HG03521 (cell line): ENCODE measurements around the gene KRT34.
"Not testable (repeated sequence)": the region's sequence is repeated elsewhere in the genome, so short reads cannot be mapped to it uniquely, and the experiment has no call there.

ENCODE experiments used
- ATAC-seq: cut with Tn5 transposase; IDR thresholded peaks from one replicate; pipeline ENCODE4 v1.9.1; 2021; ENCODE audit warnings: mild to moderate bottlenecking, moderate library complexity; ENCODE audit not compliant: unreplicated experiment

Gene KRT34

GRCh38 chr17:41404024-41404671, 22.0 kb upstream of the KRT34 start:
- no peak for ATAC-seq

- no peak for ATAC-seq
Measured at GRCh38 chr17:41403404-41404023, 21.4 kb upstream of the KRT34 start.

DNA sequence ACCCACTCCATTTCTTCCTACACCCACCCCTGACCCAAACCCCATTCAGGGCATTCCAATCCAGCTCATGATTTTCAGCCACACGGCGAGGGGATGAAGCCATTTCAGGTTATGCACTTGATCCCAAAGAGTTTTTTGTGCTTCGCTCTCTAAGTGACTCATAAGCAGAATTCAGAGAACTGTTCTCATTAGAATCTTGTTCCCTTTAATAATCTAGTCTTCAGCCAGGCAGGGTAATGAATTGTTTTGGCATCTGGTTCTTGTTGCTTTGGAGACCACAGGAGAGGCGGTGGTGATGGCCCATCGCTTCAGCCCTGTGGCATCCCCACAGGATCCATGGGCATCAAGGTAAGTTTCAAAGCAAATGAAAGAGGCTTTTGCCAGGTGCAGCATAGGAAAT, 20.1 kb upstream of the KRT34 start:
- ATAC-seq, result no peak

DNA sequence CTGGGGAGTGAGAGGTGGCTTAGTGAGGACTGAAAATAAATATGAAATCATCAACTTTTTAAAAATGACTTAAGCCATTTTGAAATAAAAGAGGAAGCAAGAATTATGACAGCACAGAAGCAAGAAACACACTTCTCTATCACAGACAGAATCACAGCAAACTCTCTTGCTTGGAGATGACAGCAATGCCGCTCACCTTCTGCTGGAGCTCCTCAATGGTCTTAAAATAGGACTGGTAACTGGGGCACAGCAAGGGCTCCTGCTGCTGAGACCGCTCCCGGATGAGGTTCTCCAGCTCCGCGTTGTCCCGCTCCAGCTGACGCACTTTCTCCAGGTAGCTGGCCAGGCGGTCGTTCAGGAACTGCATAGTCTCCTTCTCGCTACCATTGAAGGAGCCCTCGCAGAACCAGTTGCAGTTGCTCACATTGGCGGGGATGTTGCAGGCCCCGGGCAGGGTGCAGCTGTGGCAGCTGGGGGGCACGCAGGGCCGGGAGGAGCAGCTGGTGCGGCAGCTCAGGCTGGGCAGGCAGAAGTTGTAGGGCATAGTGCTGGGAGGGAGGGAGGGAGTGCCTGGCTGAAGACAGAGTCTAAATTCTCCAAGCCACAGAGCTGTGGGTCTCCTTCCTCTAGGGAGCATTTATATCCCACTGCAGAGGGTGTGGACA, 15.0 kb upstream of the KRT34 start, which contains the start of gene KRT31:
KRT31 (minus strand) TSS at position 613 of the 665 bp plus-strand sequence; CDS start at position 544, 69 bp downstream.
- no peak for ATAC-seq

DNA sequence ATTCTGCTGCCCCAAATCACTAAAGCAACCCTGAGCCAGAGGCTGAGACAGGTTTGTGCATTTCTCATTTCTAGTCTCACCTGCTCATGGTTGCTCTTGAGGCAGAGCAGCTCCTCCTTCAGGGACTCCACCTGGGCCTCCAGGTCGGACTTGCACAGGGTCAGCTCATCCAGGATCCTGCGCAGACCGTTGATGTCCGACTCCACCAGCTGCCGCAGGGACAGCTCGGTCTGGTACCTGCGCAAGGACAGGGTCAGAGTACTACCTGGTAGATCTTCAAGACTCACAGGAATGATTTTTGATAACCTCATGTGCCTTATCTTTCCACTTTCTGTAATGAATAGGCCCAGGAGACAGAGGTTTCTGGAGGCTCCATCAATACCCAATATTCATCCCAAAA, 14.2 kb upstream of the KRT34 start:
- no peak for ATAC-seq

GRCh38 chr17:41395611-41396010, 13.5 kb upstream of the KRT34 start:
- no peak for ATAC-seq

DNA sequence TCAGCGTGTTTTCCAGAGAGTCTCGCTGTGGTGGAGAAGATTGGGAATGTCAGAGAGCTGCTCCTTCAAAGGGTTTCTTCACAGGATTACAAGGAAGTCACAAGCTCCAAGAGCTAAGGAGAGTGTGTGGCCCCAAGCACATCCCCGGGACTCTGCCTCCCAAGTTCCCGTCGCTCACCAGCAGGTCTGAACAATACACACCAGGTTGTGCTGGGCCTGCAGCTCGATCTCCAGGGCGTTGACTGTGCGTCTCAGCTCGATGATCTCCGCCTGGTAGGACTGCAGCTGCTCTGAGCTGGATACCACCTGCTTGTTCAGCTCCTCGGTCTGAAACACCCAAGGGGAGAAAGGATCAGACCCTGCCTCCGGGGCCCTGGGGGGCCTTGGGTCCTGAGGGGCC, 12.9 kb upstream of the KRT34 start:
- not testable (repeated sequence) for ATAC-seq

DNA sequence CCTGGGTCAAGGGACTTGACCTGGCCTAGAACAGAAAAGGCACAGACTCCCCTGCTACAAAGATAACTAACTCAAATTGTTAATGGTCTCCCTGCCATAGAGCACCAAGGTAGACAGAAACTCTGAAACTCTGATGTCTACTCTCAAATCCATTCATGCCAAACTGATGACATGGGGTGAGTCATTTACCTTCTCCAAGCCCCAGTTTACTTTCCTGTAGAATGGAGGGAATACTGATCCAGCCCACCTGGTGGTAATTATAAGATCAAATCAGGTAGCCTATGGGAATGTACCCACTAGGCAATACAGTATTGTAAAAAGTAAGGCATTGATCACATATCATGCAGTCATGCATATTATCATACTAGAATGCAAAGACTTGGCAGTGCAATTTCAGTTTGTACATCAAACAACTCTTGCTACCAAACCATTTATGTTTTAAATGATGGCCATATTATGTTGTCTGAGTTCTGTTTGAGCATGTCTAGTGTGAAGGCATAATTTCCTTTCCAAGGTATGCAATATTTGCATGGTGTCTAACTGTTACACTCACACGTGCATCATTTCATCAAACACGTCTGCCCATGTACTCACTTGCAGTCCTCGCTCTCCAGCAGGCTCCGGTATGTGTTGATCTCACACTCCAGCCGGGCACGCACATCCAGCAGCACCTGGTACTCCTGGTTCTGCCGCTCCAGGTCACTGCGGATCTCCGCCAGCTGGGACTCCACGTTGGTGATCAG, 12.3 kb upstream of the KRT34 start:
- no peak for ATAC-seq

DNA sequence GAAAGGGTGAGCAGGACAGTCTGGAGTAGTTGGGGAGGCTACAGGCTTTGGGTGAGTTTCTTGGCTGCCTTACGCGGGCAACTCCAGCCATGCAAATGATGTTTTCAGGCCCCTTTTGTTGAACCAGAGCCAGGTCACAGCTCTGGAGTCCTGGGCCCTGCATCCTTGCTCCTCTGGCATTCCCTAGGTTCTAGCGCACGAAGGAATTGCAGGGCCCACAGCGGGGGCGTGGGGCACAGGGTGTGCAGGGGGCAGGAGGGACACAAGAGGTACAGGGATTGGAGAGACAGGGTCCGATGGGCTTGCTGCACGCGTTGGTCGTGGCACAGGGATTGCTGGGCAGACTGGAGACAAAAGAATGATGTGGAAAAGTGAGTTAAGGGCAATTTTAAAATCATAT, 11.7 kb upstream of the KRT34 start:
- no peak for ATAC-seq

DNA sequence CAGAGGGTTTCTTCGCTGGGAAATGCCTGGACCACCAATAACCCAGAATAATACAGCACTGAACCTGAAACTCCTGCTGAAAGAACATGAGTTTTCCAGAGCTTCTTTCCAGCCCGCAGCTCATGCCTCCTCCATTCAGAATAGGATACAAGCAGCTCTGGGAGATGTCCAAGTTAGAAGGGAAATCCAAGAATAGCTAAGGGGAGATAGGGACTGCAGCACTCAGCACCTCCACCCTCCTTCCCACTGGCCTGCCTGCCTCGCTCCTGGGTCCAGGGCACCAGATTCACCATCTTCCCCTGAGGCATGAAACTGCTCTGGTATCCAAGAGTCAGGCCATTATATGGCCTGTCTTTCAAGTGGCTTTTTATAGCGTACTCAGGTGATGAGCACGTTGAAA, 11.2 kb upstream of the KRT34 start:
- no peak for ATAC-seq

- ATAC-seq, result no peak
Measured at GRCh38 chr17:41392278-41392677, 10.2 kb upstream of the KRT34 start.

DNA sequence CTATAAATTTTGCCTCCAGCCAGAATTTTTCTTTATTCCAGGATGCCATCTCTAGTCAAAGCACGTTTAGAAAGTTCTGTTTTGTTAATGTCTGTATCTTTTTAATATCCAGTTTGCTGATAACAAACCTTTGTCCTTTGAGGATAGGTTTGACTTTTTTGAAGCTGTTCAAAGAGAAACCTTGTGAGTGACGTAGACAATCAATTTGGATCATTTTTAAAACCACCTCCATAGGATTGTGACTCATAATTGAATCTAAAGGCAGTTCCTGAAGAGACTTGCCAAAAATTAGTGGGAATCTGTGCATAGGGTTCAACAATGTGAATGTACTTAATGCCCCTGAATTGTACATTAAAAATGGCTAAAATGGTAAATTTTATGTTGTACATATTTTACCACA, 9.4 kb upstream of the KRT34 start:
- no peak for ATAC-seq

DNA sequence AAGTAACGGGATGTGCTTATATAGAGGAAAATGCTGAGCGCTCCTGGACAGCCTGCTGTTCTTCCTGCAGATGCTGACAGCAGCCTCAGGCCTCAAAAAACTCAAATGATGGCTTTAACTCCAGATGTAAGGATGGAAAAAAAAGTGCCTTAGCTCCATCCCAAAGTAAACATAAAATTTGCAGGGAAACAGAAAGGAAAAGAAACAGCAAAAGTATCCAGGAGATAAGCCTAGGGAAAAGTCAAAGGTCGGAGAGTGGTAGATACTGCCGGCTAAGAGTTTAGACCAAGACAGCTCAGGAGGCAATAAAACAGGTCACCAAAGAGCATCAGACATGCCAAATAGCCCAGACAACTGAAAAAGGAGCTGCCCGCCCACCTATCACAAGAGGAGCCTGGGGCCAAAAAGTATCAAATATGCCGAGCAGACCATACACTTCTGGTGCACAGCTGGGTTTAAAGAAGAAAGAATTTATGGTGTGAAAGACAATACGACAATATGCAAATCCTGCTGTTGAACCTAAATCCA, 8.4 kb upstream of the KRT34 start:
- ATAC-seq, result no peak

DNA sequence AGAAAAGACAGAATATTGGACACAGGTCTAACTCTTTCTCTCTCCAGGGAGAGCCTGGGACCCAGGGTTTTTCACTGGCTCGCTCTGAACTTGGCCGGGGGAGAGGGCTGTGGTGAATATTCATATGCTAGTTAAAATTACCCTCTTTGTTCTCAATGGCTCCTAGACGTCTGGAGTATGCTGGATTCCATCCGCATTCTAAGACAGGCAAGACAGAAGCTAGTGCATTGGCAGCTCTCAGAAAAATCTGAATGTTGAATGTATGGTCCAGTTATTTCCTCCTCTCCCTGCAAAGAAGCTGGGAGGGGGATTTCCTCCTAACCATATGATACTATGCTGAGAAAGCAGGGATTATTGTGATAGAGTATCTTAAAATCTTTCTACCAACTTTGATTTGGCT, 5.6 kb upstream of the KRT34 start:
- no peak for ATAC-seq

DNA sequence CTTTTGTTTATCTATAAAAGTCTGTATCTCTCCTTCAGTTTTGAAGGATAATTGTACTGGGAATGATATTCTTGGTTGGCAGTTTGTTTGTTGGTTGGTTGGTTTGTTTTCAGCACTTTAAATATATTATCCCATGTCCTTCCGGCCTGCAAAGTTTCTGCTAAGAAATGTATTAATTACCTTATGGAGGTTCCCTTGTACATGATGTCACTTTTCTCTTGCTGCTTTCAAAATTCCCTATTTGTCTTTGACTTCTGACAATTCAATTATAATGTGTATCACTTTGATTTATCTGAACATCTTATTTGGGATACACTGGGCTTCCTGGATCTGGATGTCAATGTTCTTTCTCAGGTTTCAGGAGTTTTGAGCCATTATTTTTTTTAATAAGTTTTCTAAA, 4.1 kb upstream of the KRT34 start:
- no peak for ATAC-seq

DNA sequence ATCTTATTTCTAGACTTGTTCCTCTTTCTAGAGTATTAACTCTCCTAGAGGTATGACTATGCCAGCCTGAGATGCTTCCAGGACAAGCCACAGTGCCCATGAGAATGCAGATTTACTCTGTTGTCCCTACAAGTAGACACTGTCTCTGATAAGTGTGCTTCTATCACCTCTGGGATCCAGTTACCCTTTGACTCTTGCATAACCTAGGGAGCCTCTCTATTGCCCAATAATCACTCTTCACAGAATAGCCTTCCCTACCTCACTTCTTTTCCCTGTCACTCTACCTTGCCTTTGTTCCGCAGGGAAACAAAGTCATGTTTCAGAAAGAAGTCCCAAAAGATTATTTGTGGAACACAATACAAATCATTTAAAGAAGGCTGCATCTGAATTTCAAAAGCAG, 1.6 kb upstream of the KRT34 start:
- no peak for ATAC-seq

DNA sequence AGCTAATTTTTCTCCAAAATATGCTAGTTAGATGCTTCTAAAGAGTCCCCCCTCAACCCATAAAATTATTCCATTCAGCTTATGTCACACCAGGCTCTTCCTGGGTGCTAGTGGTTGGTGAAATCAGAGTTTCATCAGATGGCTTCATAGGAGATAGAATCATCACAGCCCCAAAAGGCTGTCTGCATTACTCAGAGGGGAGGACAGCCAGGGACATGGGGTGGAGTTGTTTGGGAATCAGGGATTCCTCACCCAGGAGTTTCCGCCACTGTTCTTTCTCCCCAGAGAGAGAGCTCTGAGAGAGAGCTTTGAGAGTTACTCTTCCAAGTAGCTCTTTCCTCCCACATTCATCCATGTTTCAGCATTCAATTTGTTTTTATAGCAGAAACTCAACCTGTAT, 288 bp upstream of the KRT34 start:
- no peak for ATAC-seq

DNA sequence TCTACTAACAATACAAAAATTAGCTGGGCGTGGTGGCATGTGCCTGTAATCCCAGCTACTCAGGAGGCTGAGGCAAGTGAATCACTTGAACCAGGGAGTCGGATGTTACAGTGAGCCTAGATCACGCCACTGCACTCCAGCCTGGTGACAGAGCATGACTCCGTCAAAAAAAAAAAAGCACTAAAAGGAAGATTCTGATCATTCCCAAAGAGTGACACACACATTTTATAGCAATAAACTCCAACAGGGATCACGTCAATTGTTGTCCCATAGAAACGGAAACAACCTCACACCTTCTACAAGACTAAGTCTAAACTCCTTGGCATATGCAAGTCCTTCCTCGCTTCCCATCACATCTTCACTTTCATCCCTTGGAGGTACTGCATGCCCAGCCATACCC, 2.0 kb downstream of the KRT34 start:
- not testable (repeated sequence) for ATAC-seq

- ATAC-seq, result no peak
Measured at GRCh38 chr17:41377546-41377945, 4.6 kb downstream of the KRT34 start.

DNA sequence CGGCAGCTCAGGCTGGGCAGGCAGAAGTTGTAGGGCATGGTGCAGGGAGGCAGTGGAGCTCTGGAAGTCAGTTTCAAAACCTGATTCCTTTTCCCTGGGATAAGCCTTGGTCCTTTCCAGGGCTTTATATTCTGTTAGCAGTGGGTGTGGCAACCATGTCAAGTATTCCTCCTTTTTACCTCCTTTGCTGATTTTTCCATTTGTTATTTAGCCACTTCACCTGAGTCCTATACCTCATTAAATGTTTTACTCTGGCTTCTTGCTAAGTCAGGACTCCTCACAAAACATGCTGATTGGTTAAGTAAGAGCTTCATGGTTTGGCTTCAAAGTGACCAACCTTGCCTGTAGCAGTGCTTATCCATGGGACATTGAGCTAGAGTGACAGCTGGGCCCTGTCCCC, 12.4 kb downstream of the KRT34 start, which contains the start of gene KRT33B:
KRT33B (minus strand) TSS at position 101 of the 400 bp plus-strand sequence; CDS start at position 38, 63 bp downstream.
- no peak for ATAC-seq

DNA sequence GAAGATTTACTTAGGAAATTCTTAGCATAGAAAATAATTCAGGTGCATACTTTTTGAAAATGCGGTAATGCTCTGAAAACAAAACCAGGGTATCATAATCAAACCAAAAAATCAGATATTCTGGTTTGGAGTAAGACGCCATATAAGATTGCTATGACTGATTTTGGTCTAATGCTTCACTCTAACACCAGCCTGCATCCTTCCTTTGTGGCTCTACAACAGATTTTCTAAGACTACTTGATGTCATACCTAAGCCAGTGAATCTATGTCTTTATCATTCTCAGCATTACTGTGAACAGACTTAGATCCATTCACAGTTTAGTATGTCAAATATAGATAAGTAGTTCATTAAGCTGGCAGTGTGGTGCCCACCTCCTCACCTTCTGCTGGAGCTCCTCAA, 13.1 kb downstream of the KRT34 start:
- no peak for ATAC-seq
